AG04449 (cell line): ENCODE results near the gene FAM124B.

Experiments used
- CTCF ChIA-PET: fragments of 350-600 bp; formaldehyde crosslinking; extraction: SDS; loops from one replicate; lab custom pipeline; 2021; ENCODE audit warnings: antibody characterized with exemption; lab: Yijun Ruan, JAX
- POLR2A ChIA-PET: fragments of 400-600, 350-600 bp; formaldehyde crosslinking; extraction: SDS; loops from one replicate; lab custom pipeline; 2020; ENCODE audit warnings: antibody characterized with exemption, inconsistent platforms; lab: Yijun Ruan, JAX
- DNase-seq: peaks from one replicate; pipeline ENCODE4 v3.0.0-alpha.2; 2010; ENCODE audit warnings: low read depth, low spot score
- H3K4me3 ChIP-seq: 2 replicates; pipeline ENCODE4 v1.5.1; 2011; ENCODE audit warnings: low read depth, mild to moderate bottlenecking, control low read depth, low read length
- CTCF ChIP-seq: IDR thresholded peaks from one replicate; pipeline ENCODE4 v1.5.1; 2011; ENCODE audit warnings: mild to moderate bottlenecking, moderate library complexity, low read length, control low read depth, inconsistent platforms; ENCODE audit not compliant: insufficient read depth; ENCODE audit errors: missing control alignments

FAM124B gene

GRCh38 chr2:224401641-224402342 lies at the start of gene FAM124B:
TSS of gene FAM124B (minus strand) at chr2:224402107. CDS start at chr2:224401768, 339 bp downstream.
- ChIA-PET CTCF (interaction anchor here (1.5 to 4.9 kb wide), 4 partner anchors 32 to 249 kb away, joined by 3 to 19 read pairs (median 6); no protein-coding TSS in a partner anchor), POLR2A (no interaction called here)
- TF ChIP-seq CTCF, result no peak
- H3K4me3 ChIP-seq, result no peak within 1 kb of the TSS
- no peak for DNase-seq

DNA sequence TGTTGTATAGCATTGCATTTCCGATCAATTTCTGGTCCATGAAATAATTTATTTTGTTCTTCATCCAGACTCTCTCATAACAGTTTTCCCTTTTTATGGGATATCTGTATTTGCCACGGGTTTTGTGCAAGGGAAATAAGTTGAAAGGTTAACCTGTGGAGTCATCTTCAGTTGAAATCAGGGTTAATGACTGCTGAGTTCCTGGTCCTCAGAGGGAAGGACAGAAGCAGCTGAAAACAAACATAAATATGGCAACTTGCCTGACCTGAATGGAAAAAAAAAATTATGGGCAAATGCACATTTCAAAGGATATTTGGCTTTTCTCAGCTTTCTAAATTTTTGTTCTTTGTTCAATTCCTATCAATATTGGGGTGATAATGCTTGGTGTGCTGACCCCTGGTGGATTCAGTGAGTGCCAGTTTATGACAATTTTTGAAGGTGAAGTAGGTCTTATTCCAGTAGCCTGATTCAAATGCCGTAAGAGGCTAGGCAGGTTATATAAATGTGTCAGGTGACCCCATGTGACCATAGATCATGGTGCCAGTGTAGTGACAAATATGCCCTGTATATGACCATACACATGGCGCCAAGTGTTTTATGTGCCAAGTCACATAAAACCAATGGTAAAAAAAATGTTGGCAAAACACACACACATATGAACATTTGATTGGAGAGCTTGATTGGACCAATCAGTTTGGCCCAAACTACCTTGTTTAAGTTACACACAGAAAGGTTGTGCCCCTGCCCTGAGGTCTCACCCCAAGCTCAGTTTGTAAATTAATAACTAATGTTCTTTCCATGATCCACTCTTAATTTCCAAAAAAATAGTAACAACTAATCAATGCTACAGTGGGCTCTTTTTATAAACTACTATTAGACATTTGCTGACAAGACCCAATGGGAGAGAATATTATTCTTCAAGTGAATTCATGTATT lies 47.6 kb upstream of the FAM124B start:
- DNase-seq, result no peak
- TF ChIP-seq CTCF, result peak; percentile 45
- H3K4me3 ChIP-seq, result no peak overlapping the region
- CTCF ChIA-PET, result interaction anchor here (0.6 to 2.5 kb wide), 19 partner anchors 8 to 480 kb away, joined by 3 to 10 read pairs (median 4); no protein-coding TSS in a partner anchor
- POLR2A ChIA-PET, result no interaction called here

GRCh38 chr2:224448236-224448635 lies 46.3 kb upstream of the FAM124B start:
- H3K4me3 ChIP-seq, result no peak overlapping the region
- TF ChIP-seq CTCF, result no peak
- ChIA-PET POLR2A (no interaction called here), CTCF (interaction anchor here (0.7 to 2.5 kb wide), 7 partner anchors 9 to 88 kb away, joined by 3 to 8 read pairs (median 4); no protein-coding TSS in a partner anchor)
- no peak for DNase-seq

DNA sequence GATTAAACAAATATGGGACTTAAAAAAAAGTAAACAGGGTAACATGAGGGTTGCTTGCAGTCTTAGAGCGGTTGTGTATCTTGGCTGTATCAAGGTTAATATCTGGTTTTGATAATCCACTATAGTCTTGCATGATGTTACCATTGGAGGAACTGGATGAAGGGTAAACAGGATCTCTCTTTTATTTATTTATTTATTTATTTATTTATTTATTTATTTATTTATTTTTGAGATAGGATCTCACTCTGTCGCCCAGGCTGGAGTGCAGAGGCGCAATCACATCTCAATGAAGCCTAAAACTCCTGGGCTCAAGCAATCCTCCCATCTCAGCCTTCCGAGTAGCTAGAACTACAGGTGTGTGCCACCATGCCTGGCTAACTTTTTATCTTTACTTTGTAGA lies 42.9 kb upstream of the FAM124B start:
- TF ChIP-seq CTCF, result no peak
- ChIA-PET POLR2A (no interaction called here), CTCF (no interaction called here)
- no peak for DNase-seq
- H3K4me3 ChIP-seq, result no peak overlapping the region

- POLR2A ChIA-PET, result no interaction called here
- no peak for TF ChIP-seq CTCF
- H3K4me3 ChIP-seq, result no peak overlapping the region
- CTCF ChIA-PET, result no interaction called here
- no peak for DNase-seq
Observed at GRCh38 chr2:224444021-224444420, 42.1 kb upstream of the FAM124B start.
